Mucosa of descending colon (tissue), 3 donors: ENCODE data around the gene ITGAX. TPM values are rescaled to one million over a fixed set of nuclear protein-coding genes. Genes with fewer than 3 reads are reported as not detected.
"Not testable (repeated sequence)": the region's sequence is repeated elsewhere in the genome, so short reads cannot be mapped to it uniquely, and the experiment has no call there.

Experiments used
- ATAC-seq: fragments of 200-7000 bp; cut with Tn5 transposase; one replicate; pipeline ENCODE4 v1.9.1; 2020; ENCODE audit warnings: mild to moderate bottlenecking, moderate library complexity
- DNase-seq, 3 donors: peaks; one replicate each; pipeline ENCODE4 v3.0.0-alpha.2; 2020
- H3K36me3 ChIP-seq: fragments of 200-600 bp; one replicate; pipeline ENCODE4 v1.8.0; 2021; ENCODE audit warnings: low read depth, mild to moderate bottlenecking
- H3K4me1 ChIP-seq: fragments of 200-600 bp; one replicate; pipeline ENCODE4 v1.8.0; 2021; ENCODE audit warnings: low read depth, mild to moderate bottlenecking
- H3K4me3 ChIP-seq: fragments of 200-600 bp; one replicate; pipeline ENCODE4 v1.8.0; 2021; ENCODE audit warnings: mild to moderate bottlenecking
- H3K9me3 ChIP-seq: fragments of 200-600 bp; one replicate; pipeline ENCODE4 v1.8.0; 2021; ENCODE audit warnings: mild to moderate bottlenecking
- intact Hi-C, 2 donors: fragments of 100-400 bp; cut with DNase I in 1 of 2; cut with micrococcal nuclease in 1 of 2; formaldehyde crosslinking; loops; one replicate each; pipeline versions ENCODE4 v1.11.0 to v1.11.1; 2022; cut with DNase I, micrococcal nuclease
- total RNA-seq, 3 donors: library from RNA; stranded (reverse); fragmentation: NEBNext Ultra II Directional in 2 of 3; extraction: Animal tissue kit (Norgen Biotek cat#: 25700) in 2 of 3; gene quantifications; one replicate each; pipeline versions ENCODE4 v1.2.1 to v1.2.4, GENCODE V29; 2021 to 2023
- TF ChIP-seq, protein P1 (sequence below): fragments of 200-600 bp; IDR thresholded peaks from one replicate; pipeline ENCODE4 v1.8.0; 2022; ENCODE audit warnings: antibody characterized with exemption, mild to moderate bottlenecking
- donor health status: DM: no; HTN: no; CAD: no; lungs with moderate emphysema.
- donor health status: DM: no; HTN: no; CAD: no.
- donor health status: DM: no; HTN: yes; CAD: no.

Gene ITGAX
- total RNA-seq, 3 donors from 2014 or later, result 2.9 to 8.6 (median 3.5) TPM

DNA sequence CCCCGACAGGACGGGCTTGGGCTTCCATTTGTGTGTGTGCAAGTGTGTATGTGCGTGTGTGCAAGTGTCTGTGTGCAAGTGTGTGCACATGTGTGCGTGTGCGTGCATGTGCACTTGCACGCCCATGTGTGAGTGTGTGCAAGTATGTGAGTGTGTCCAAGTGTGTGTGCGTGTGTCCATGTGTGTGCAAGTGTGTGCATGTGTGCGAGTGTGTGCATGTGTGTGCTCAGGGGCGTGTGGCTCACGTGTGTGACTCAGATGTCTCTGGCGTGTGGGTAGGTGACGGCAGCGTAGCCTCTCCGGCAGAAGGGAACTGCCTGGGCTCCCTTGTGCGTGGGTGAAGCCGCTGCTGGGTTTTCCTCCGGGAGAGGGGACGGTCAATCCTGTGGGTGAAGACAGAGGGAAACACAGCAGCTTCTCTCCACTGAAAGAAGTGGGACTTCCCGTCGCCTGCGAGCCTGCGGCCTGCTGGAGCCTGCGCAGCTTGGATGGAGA is 23.1 kb upstream of the ITGAX start:
- Histone ChIP-seq H3K4me1 (no peaks in the 10 kb centered on the region), H3K4me3 (no peak overlapping the region), H3K9me3 (no peaks in the 10 kb centered on the region), H3K36me3 (no peaks in the 10 kb centered on the region)
- DNase-seq (no peak), ATAC-seq (no peak)
- TF ChIP-seq, protein P1, sequence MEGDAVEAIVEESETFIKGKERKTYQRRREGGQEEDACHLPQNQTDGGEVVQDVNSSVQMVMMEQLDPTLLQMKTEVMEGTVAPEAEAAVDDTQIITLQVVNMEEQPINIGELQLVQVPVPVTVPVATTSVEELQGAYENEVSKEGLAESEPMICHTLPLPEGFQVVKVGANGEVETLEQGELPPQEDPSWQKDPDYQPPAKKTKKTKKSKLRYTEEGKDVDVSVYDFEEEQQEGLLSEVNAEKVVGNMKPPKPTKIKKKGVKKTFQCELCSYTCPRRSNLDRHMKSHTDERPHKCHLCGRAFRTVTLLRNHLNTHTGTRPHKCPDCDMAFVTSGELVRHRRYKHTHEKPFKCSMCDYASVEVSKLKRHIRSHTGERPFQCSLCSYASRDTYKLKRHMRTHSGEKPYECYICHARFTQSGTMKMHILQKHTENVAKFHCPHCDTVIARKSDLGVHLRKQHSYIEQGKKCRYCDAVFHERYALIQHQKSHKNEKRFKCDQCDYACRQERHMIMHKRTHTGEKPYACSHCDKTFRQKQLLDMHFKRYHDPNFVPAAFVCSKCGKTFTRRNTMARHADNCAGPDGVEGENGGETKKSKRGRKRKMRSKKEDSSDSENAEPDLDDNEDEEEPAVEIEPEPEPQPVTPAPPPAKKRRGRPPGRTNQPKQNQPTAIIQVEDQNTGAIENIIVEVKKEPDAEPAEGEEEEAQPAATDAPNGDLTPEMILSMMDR, result no peak
- intact Hi-C loops, result no loop called here

DNA sequence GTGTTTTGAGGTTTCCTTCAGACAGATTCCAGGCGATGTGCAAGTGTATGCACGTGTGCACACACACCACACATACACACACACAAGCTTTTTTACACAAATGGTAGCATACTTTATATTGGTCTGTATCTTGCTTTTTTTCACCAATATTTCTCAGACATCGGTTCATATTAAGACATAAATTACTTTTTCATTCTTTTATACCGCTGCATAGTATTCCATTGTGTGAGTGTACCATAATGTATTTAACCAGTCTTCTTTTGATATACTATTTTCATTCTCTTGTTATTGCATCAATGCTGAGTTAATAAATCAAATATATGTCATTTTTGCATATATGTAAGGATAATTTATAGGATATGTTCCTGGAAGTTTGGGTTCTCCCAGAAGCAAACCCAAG is 22.4 kb upstream of the ITGAX start:
- intact Hi-C loops, result no loop called here
- no peak for DNase-seq
- no peak overlapping the region for H3K4me3 ChIP-seq
- no peaks in the 10 kb centered on the region for H3K9me3 ChIP-seq
- ATAC-seq, result no peak
- TF ChIP-seq, protein P1, result no peak
- no peaks in the 10 kb centered on the region for H3K36me3 ChIP-seq
- H3K4me1 ChIP-seq, result no peaks in the 10 kb centered on the region

DNA sequence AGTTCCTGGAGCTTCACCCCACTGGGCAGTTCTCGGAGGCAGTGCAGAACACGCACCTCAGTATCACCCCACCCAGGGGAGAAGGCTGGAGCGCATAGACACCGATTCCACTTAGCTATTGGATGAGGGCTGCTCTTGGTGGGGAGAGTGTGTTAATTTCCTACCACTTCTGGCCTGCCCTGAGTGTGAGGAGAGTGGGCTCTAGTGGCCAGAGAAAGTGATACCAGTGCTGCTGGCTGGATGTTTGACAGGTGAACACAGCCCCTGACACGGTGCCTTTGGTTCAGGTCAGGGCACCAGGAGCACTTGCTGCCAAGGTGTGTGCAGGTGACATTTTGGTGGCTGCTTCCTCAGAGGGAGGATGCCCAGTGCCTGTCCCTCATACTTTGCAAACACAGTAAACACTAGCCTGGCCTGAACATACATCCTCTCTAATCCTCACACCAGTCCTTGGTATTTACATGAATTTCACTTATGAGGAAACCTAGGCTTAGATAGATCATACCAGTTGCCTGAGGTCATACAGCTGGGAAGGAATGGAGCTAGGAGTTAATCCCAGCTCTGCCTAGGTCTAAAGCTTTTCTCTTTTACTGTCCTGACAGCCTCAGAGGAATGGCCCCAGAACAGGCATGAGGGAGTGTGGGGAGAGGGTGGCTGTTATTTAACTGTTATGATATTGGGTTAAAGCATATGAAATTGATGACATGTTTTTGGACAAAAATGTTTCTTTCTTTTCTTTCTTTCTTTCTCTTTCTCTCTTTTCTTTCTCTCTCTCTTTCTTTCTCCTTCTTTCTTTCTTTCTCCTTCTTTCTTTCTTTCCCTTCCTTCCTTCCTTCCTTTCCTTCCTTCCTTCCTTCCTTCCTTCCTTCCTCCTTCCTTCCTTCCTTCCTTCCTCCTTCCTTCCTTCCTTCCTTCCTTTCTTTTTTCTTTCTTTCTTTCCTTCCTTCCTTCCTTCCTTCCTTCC is 21.0 kb upstream of the ITGAX start:
- TF ChIP-seq, protein P1, result no peak
- Histone ChIP-seq H3K9me3 (no peaks in the 10 kb centered on the region), H3K4me1 (no peaks in the 10 kb centered on the region), H3K36me3 (no peaks in the 10 kb centered on the region), H3K4me3 (no peak overlapping the region)
- intact Hi-C loops, result no loop called here
- ATAC-seq (peak; percentile 82), DNase-seq (no peak)

DNA sequence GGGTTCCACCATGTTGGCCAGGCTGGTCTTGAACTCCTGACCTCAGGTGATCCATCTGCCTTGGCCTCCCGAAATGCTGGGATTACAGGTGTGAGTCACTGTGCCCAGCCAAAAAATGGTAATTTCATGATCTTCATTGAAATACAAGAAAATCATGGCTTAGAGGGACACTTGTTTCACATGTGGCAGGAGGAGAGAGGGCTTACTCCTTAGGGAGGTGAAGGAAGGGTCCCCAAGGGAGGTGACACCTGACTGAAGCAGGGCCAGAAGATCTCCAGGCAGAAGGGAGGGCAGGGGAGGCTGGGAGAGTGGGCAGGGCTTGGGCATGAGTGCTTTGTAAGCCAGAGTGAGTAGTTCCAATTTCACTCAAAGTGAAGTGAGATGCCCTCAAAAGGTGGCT is 20.0 kb upstream of the ITGAX start:
- Histone ChIP-seq H3K9me3 (no peaks in the 10 kb centered on the region), H3K4me3 (no peak overlapping the region), H3K4me1 (no peaks in the 10 kb centered on the region), H3K36me3 (no peaks in the 10 kb centered on the region)
- DNase-seq (no peak), ATAC-seq (no peak)
- TF ChIP-seq, protein P1, result no peak
- intact Hi-C loops, result no loop called here

DNA sequence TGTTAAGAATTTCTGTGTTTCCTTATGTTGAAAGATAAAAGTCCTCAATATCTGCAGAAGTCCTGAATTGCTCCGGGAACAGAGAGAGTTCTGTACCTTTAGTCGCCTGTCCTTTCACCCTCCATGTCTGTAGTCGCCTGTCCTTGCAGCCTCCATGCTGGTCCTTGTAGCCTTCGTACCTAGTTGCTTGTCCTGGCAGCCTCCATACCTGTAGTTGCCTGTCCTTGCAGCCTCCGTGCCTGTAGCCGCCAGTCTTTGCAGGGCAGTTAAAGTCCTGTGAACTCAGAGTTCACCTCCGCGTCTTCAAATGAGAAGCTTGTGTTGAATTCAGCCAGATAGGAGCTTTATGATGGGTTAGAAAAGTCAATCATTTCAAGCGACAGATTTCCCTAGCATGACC is 19.5 kb upstream of the ITGAX start:
- Histone ChIP-seq H3K4me1 (no peaks in the 10 kb centered on the region), H3K36me3 (no peaks in the 10 kb centered on the region), H3K4me3 (no peak overlapping the region), H3K9me3 (no peaks in the 10 kb centered on the region)
- no peak for DNase-seq
- intact Hi-C loops, result no loop called here
- TF ChIP-seq, protein P1, result no peak
- ATAC-seq, result no peak

DNA sequence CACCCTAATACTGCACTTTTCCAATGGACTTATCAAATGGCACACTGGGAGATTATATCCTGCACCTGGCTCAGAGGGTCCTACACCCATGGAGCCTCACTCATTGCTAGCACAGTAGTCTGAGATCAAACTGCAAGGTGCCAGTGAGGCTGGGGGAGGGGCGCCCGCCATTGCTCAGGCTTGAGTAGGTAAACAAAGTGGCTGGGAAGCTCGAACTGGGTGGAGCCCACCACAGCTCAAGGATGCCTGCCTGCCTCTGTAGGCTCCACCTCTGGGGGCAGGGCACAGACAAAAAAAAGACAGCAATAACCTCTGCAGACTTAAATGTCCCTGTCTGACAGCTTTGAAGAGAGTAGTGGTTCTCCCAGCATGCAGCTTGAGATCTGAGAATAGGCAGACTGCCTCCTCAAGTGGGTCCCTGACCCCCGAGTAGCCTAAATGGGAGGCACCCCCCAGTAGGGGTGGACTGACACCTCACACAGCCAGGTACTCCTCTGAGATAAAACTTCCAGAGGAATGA is 16.8 kb upstream of the ITGAX start:
- intact Hi-C loops, ATAC-seq, DNase-seq: not testable (repeated sequence)

More for the DNA sequence above, 16.8 kb upstream of the ITGAX start:
- not testable (repeated sequence) for H3K36me3 ChIP-seq, H3K9me3 ChIP-seq, H3K4me1 ChIP-seq, H3K4me3 ChIP-seq
